HCT116 (cell line): ENCODE results near the gene TM9SF1. TPM values are rescaled to one million over a fixed set of nuclear protein-coding genes. Genes with fewer than 3 reads are reported as not detected.

Source experiments
- ATAC-seq: fragments of 200-7000 bp; cut with Tn5 transposase; 2 replicates; pipeline ENCODE4 v1.9.1; 2020; ENCODE audit warnings: mild to moderate bottlenecking, moderate library complexity
- BruUV-seq: library from RNA; stranded (reverse); fragments of 400-500 nt; replicated peaks from 2 replicates; lab custom pipeline; 2021; lab: Mats Ljungman, UMichigan
- CTCF ChIA-PET: fragments of 300-600 bp; sonication (Branson Sonifier 250); formaldehyde crosslinking; loops from one replicate; lab custom pipeline; 2021; ENCODE audit warnings: antibody characterized with exemption; lab: Charles Lee
- POLR2A ChIA-PET: fragments of 300-600, 350-600 bp; sonication (Branson Sonifier 250); formaldehyde crosslinking; loops from one replicate; lab custom pipeline; 2021; ENCODE audit warnings: antibody characterized with exemption; lab: Charles Lee
- RAD21 ChIA-PET, 2 experiments: fragments of 300-600 bp; sonication (Branson Sonifier 250); formaldehyde crosslinking; loops; one replicate each; lab custom pipeline; 2023; ENCODE audit warnings: low total read pairs in 2 of 2; ENCODE audit not compliant: uncharacterized antibody in 2 of 2, unreplicated experiment in 2 of 2, low non-redundant PET in 1 of 2; lab: Charles Lee
- DNase-seq: peaks from one replicate; pipeline ENCODE4 v3.0.0-alpha.2; 2010; ENCODE audit warnings: low read depth, low spot score
- H2AFZ ChIP-seq: fragments of 200-600 bp; shearing (Covaris generic), sonication (generic); 2 replicates; pipeline ENCODE4 v1.6.1; 2017; ENCODE audit warnings: low read depth, mixed run types, mixed read lengths, antibody characterized with exemption, low read length; ENCODE audit not compliant: poor library complexity, severe bottlenecking
- H3K27ac ChIP-seq: 2 replicates; pipeline ENCODE4 v1.5.1; 2012; ENCODE audit warnings: low read depth, low read length
- H3K27me3 ChIP-seq: fragments of 200-600 bp; sonication (generic); 2 replicates; pipeline ENCODE4 v1.6.1; 2016; ENCODE audit warnings: mixed run types, low read length, mixed read lengths; ENCODE audit not compliant: insufficient read depth
- H3K36me3 ChIP-seq, 2 experiments: fragments of 200-500 bp in 1 of 2; fragments of 200-600 bp in 1 of 2; sonication (Bioruptor generic) in 1 of 2; sonication (generic) in 1 of 2; 2 replicates each; pipeline versions ENCODE4 v1.5.1 to v1.6.1; 2014 to 2016; ENCODE audit warnings: low read length in 2 of 2, inconsistent platforms in 1 of 2, mixed read lengths in 1 of 2, mixed run types in 1 of 2; ENCODE audit not compliant: insufficient read depth in 2 of 2, control insufficient read depth in 1 of 2
- H3K4me1 ChIP-seq, 2 experiments: fragments of 200-600 bp in 1 of 2; sonication (generic) in 1 of 2; 2 replicates each; pipeline versions ENCODE4 v1.5.1 to v1.6.1; 2012 to 2017; ENCODE audit warnings: low read length in 2 of 2, inconsistent platforms in 1 of 2, mild to moderate bottlenecking in 1 of 2, mixed read lengths in 1 of 2, mixed run types in 1 of 2, moderate library complexity in 1 of 2; ENCODE audit not compliant: insufficient read depth in 2 of 2, control insufficient read depth in 1 of 2
- H3K4me2 ChIP-seq: fragments of 200-600 bp; sonication (generic); 2 replicates; pipeline ENCODE4 v1.6.1; 2017; ENCODE audit warnings: mixed run types, low read length, mixed read lengths
- H3K4me3 ChIP-seq, 2 experiments: fragments of 200-600 bp in 1 of 2; sonication (generic) in 1 of 2; replicated peaks in 1 of 2; 2 replicates each; pipeline ENCODE4 v1.5.1; 2011 to 2016; ENCODE audit warnings: low read length in 2 of 2, control low read depth in 1 of 2, low read depth in 1 of 2, mild to moderate bottlenecking in 1 of 2, mixed read lengths in 1 of 2, mixed run types in 1 of 2
- H3K79me2 ChIP-seq: fragments of 200-600 bp; sonication (generic); 2 replicates; pipeline ENCODE4 v1.6.1; 2017; ENCODE audit warnings: mild to moderate bottlenecking, mixed run types, low read length, moderate library complexity, mixed read lengths; ENCODE audit not compliant: insufficient read depth
- H3K9ac ChIP-seq: fragments of 200-600 bp; sonication (generic); 2 replicates; pipeline ENCODE4 v1.6.1; 2016; ENCODE audit warnings: low read length, mixed read lengths
- H3K9me2 ChIP-seq: fragments of 200-600 bp; sonication (generic), shearing (Covaris generic); 2 replicates; pipeline ENCODE4 v1.6.1; 2017; ENCODE audit warnings: mixed run types, mild to moderate bottlenecking, moderate library complexity; ENCODE audit not compliant: insufficient read depth
- H3K9me3 ChIP-seq, 2 experiments: fragments of 200-500 bp in 1 of 2; fragments of 200-600 bp in 1 of 2; sonication (Bioruptor generic) in 1 of 2; sonication (generic) in 1 of 2; 2 replicates each; pipeline ENCODE4 v1.6.1; 2014 to 2017; ENCODE audit warnings: low read length in 2 of 2, mixed read lengths in 2 of 2, inconsistent platforms in 1 of 2, low read depth in 1 of 2, mild to moderate bottlenecking in 1 of 2, mixed run types in 1 of 2, moderate library complexity in 1 of 2; ENCODE audit not compliant: control insufficient read depth in 1 of 2, insufficient read depth in 1 of 2
- H4K20me1 ChIP-seq: fragments of 200-600 bp; sonication (generic), shearing (Covaris generic); 2 replicates; pipeline ENCODE4 v1.6.1; 2017; ENCODE audit warnings: mixed run types, mild to moderate bottlenecking, moderate library complexity; ENCODE audit not compliant: insufficient read depth
- CBX3 ChIP-seq: IDR thresholded peaks from 2 replicates; pipeline ENCODE4 v1.6.1; 2012; ENCODE audit warnings: low read depth
- CEBPB ChIP-seq: IDR thresholded peaks from 2 replicates; pipeline ENCODE4 v1.6.1; 2012; ENCODE audit warnings: low read depth
- EGR1 ChIP-seq: IDR thresholded peaks from 2 replicates; pipeline ENCODE4 v1.6.1; 2012; ENCODE audit warnings: low read depth
- ELF1 ChIP-seq: IDR thresholded peaks from 2 replicates; pipeline ENCODE4 v1.6.1; 2012; ENCODE audit warnings: low read depth, borderline replicate concordance
- EZH2 ChIP-seq: fragments of 200-600 bp; sonication (generic); IDR thresholded peaks from 2 replicates; pipeline ENCODE4 v1.6.1; 2017; ENCODE audit warnings: antibody characterized with exemption, mixed run types
- EZH2phosphoT487 ChIP-seq: fragments of 200-600 bp; IDR thresholded peaks from 2 replicates; pipeline ENCODE4 v1.6.1; 2018; ENCODE audit warnings: antibody characterized with exemption, borderline replicate concordance
- FOSL1 ChIP-seq: IDR thresholded peaks from 2 replicates; pipeline ENCODE4 v1.6.1; 2012; ENCODE audit warnings: low read depth
- JUND ChIP-seq: IDR thresholded peaks from 2 replicates; pipeline ENCODE4 v1.6.1; 2012
- POLR2A ChIP-seq: IDR thresholded peaks from 2 replicates; pipeline ENCODE4 v1.7.0; 2011; ENCODE audit warnings: borderline replicate concordance; ENCODE audit not compliant: insufficient read depth, insufficient read length; ENCODE audit errors: extremely low read depth
- RAD21 ChIP-seq: IDR thresholded peaks from 2 replicates; pipeline ENCODE4 v1.6.1; 2012; ENCODE audit warnings: low read depth, mild to moderate bottlenecking
- SIN3A ChIP-seq: IDR thresholded peaks from 2 replicates; pipeline ENCODE4 v1.6.1; 2012; ENCODE audit warnings: low read depth
- SP1 ChIP-seq: IDR thresholded peaks from 2 replicates; pipeline ENCODE4 v1.6.1; 2012; ENCODE audit warnings: low read depth
- SRF ChIP-seq: IDR thresholded peaks from 2 replicates; pipeline ENCODE4 v1.6.1; 2012; ENCODE audit warnings: low read depth
- TCF7L2 ChIP-seq: IDR thresholded peaks from 2 replicates; pipeline ENCODE4 v1.7.0; 2011; ENCODE audit warnings: borderline replicate concordance, inconsistent platforms; ENCODE audit not compliant: insufficient read depth, insufficient read length; ENCODE audit errors: extremely low read depth
- YY1 ChIP-seq: IDR thresholded peaks from 2 replicates; pipeline ENCODE4 v1.6.1; 2011; ENCODE audit warnings: low read length, low read depth, moderate library complexity, mild to moderate bottlenecking; ENCODE audit not compliant: insufficient replicate concordance; ENCODE audit errors: extremely low read depth
- ZBTB33 ChIP-seq: IDR thresholded peaks from 2 replicates; pipeline ENCODE4 v1.6.1; 2011; ENCODE audit warnings: mild to moderate bottlenecking, low read length, moderate library complexity; ENCODE audit not compliant: insufficient replicate concordance; ENCODE audit errors: extremely low read depth
- ZFX ChIP-seq: fragments of 450-650 bp; IDR thresholded peaks from 2 replicates; pipeline ENCODE4 v1.6.1; 2017
- ZNF274 ChIP-seq: fragments of 200-500 bp; sonication (Bioruptor generic); IDR thresholded peaks from 2 replicates; pipeline ENCODE4 v1.6.1; 2014; ENCODE audit warnings: mild to moderate bottlenecking, low read depth, low read length, inconsistent platforms
- intact Hi-C: fragments of 100-400 bp; cut with micrococcal nuclease; formaldehyde crosslinking; loops from 2 replicates; pipeline ENCODE4 v1.10.0; 2022
- total RNA-seq: library from RNA; stranded (reverse); gene quantifications from one replicate; pipeline ENCODE4 v1.2.1, GENCODE V29; 2021; ENCODE audit not compliant: unreplicated experiment
- TF ChIP-seq, protein P1 (sequence below): IDR thresholded peaks from 2 replicates; pipeline ENCODE4 v1.6.1; 2012
- TF ChIP-seq, protein P2 (sequence below): IDR thresholded peaks from 2 replicates; pipeline ENCODE4 v1.6.1; 2012

Gene TM9SF1
- total RNA-seq, 1 experiment from 2014 or later: 35.2 TPM

DNA sequence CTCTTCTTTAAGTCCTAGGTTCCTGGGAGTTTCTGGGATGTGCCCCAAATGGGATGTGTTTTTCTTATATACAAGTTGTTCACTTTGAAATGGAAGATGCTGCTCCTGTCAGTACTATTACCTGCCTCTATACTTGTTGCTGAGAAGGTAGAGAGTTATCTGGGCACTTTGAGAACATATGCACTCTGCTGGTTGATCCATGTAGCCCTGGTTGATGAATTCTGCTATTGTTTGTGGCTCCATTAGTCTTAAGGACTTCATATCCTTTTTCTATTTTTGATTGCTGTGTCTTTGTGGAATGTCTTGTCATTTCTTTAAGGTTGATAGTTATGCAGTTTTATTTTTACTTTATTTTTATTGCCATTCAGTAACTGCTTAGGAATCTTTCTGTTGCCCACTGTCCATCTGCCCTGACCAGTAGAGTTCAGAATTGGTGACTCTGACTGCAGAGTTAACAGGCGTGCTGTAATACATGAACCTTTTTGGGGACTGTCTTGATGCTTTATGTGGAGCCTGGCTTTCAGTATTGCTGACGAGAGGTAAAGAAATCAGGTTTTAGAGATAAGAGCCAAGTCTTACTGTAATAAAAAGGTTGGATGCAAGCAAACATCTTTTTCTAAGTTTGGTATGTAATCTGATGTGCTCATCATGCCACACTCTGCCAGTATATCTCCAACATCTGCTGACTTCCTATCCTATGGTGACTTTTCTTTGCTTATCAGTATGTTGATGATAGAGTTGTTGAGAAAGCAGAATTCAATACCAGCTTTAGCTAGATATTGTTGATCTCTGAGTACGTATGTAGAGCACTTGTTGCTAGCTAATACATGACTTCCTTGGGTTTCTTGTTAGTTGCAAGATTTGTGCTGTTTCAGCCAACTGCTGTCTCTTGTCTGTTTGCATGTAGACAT lies 39.1 kb upstream of the TM9SF1 start:
- BruUV-seq: no TSS peak
- Histone ChIP-seq H3K4me1 (peaks cover 14 to 32% of the 10 kb centered on the region in 2 experiments), H3K9me3 (no peaks in the 10 kb centered on the region), H3K4me3 (no peak overlapping the region), H4K20me1 (no peaks in the 10 kb centered on the region), H3K36me3 (peaks cover 33 to 41% of the 10 kb centered on the region in 2 experiments; a peak in 3 of 4 replicates), H3K9ac (no peak overlapping the region), H3K9me2 (no peaks in the 10 kb centered on the region), H3K27ac (no peak overlapping the region), H3K27me3 (no peaks in the 10 kb centered on the region), H2AFZ (no peak overlapping the region), H3K4me2 (peak overlapping the region; percentile 89; the same call in 1 of the 2 replicates), H3K79me2 (peaks cover 57% of the 10 kb centered on the region)
- ChIA-PET CTCF (interaction anchor here (1.0 to 2.1 kb wide), 2 partner anchors 8 to 125 kb away, joined by 3 to 10 read pairs; partner anchors contain the start of gene TINF2), POLR2A (interaction anchor here (2.0 kb wide), 1 partner anchor 8 kb away, joined by 11 read pairs; the partner anchor contains the start of gene TINF2), RAD21 (no interaction called here)
- intact Hi-C loops: no loop called here
- TF ChIP-seq CEBPB (no peak), CBX3 (no peak), EZH2 (no peak), EZH2phosphoT487 (no peak), ZFX (no peak), TCF7L2 (no peak), EGR1 (no peak), YY1 (no peak), ZNF274 (no peak), ZBTB33 (no peak), ELF1 (no peak), FOSL1 (no peak), SIN3A (no peak), SP1 (no peak), SRF (no peak), RAD21 (no peak), POLR2A (no peak), JUND (no peak)
- TF ChIP-seq, protein P1, sequence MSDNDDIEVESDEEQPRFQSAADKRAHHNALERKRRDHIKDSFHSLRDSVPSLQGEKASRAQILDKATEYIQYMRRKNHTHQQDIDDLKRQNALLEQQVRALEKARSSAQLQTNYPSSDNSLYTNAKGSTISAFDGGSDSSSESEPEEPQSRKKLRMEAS: no peak
- TF ChIP-seq, protein P2, sequence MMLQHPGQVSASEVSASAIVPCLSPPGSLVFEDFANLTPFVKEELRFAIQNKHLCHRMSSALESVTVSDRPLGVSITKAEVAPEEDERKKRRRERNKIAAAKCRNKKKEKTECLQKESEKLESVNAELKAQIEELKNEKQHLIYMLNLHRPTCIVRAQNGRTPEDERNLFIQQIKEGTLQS: no peak
- ATAC-seq (no peak), DNase-seq (no peak)
